8988T (cell line): ENCODE results near the gene RBM12.
"Not testable (repeated sequence)": the region's sequence is repeated elsewhere in the genome, so short reads cannot be mapped to it uniquely, and the experiment has no call there.

Experiments
- DNase-seq: peaks from one replicate; pipeline ENCODE4 v3.0.0; 2011

Gene RBM12

GRCh38 chr20:35698298-35699126, 33.8 kb upstream of the RBM12 start:
- no peak for DNase-seq

- DNase-seq = no peak
These were observed 33.1 kb upstream of the RBM12 start for GRCh38 chr20:35697696-35698297.

- DNase-seq = no peak
These were observed 31.3 kb upstream of the RBM12 start for GRCh38 chr20:35695978-35696377.

- DNase-seq = no peak
These were observed 30.6 kb upstream of the RBM12 start for GRCh38 chr20:35695245-35695749.

GRCh38 chr20:35690265-35690664, 25.6 kb upstream of the RBM12 start:
- DNase-seq = no peak

GRCh38 chr20:35686872-35687271, 22.2 kb upstream of the RBM12 start:
- DNase-seq = not testable (repeated sequence)

- DNase-seq = not testable (repeated sequence)
These were observed 20.7 kb upstream of the RBM12 start for GRCh38 chr20:35685368-35685767.

- DNase-seq = no peak
These were observed 17.3 kb upstream of the RBM12 start for GRCh38 chr20:35681960-35682359.

GRCh38 chr20:35680452-35681183, 15.9 kb upstream of the RBM12 start:
- no peak for DNase-seq

- no peak for DNase-seq
These were observed 10.2 kb upstream of the RBM12 start for GRCh38 chr20:35674921-35675320.

GRCh38 chr20:35673884-35674283, 9.2 kb upstream of the RBM12 start:
- DNase-seq = no peak

GRCh38 chr20:35669681-35670080, 5.0 kb upstream of the RBM12 start:
- DNase-seq = no peak

- DNase-seq = no peak
These were observed 4.5 kb upstream of the RBM12 start for GRCh38 chr20:35669221-35669620.

GRCh38 chr20:35665949-35666288, 1.2 kb upstream of the RBM12 start:
- DNase-seq = no peak

GRCh38 chr20:35663516-35664465, 909 bp downstream of the RBM12 start:
- DNase-seq = no peak

GRCh38 chr20:35662551-35662950, 2.1 kb downstream of the RBM12 start:
- DNase-seq = no peak

GRCh38 chr20:35661908-35662307, 2.8 kb downstream of the RBM12 start:
- DNase-seq = no peak

- DNase-seq = no peak
These were observed 3.6 kb downstream of the RBM12 start for GRCh38 chr20:35661053-35661452.

GRCh38 chr20:35660122-35660937, 4.4 kb downstream of the RBM12 start:
- DNase-seq = no peak

- no peak for DNase-seq
These were observed 7.4 kb downstream of the RBM12 start for GRCh38 chr20:35657271-35657670.

- no peak for DNase-seq
These were observed 10.3 kb downstream of the RBM12 start for GRCh38 chr20:35654415-35654814.

- DNase-seq = no peak
These were observed 10.8 kb downstream of the RBM12 start for GRCh38 chr20:35653893-35654292.
